DND-41 (cell line): Measurements from ENCODE around the gene PTHLH.

Experiments used
- CTCF ChIP-seq: IDR thresholded peaks from 2 replicates; pipeline ENCODE4 v1.5.1; 2012; ENCODE audit warnings: borderline replicate concordance, low read length, moderate library complexity, mild to moderate bottlenecking; ENCODE audit not compliant: poor library complexity, severe bottlenecking; ENCODE audit errors: extremely low read depth
- EZH2 ChIP-seq: IDR thresholded peaks from 3 replicates; pipeline ENCODE4 v1.6.1; 2012; ENCODE audit warnings: borderline replicate concordance, low read depth, mild to moderate bottlenecking, moderate library complexity, low read length, inconsistent platforms; ENCODE audit not compliant: severe bottlenecking

DNA sequence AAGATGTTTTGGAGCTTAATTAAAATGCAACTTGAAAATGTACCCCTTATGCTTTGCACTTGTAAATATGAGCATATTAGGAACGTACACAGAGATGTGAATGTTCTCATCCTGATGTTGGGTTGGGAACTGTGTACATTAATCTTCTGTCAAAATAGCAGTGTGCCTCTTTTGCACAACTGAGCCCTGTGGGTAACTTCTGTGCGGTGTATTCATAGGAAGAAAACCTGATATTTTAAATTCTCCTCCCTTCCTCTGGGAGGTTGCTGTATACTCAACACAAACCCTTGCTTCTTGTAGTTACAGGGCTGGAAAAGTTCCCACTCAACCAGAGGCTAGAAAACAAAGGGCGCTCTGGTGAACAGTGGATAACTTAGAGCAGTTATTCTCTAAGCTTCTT lies 18.7 kb downstream of the PTHLH start:
- TF ChIP-seq CTCF (no peak), EZH2 (no peak)
